ENCODE results near the gene RFX2.
"Not testable (repeated sequence)": the region's sequence is repeated elsewhere in the genome, so short reads cannot be mapped to it uniquely, and the experiment has no call there.

Gene RFX2

GRCh38 chr19:6012426-6013170 lies 97.7 kb downstream of the RFX2 start:
- DNase-seq (ENCODE audit: low read depth), result no peak

GRCh38 chr19:6011794-6012193 lies 98.5 kb downstream of the RFX2 start:
- DNase-seq (ENCODE audit: low read depth), result no peak

- DNase-seq (ENCODE audit: low read depth), result no peak
These were observed 99.1 kb downstream of the RFX2 start for GRCh38 chr19:6011206-6011605.

GRCh38 chr19:6010107-6010506 lies 100.2 kb downstream of the RFX2 start:
- DNase-seq (ENCODE audit: low read depth), result no peak

- DNase-seq (ENCODE audit: low read depth), result no peak
These were observed 102.4 kb downstream of the RFX2 start for GRCh38 chr19:6007866-6008265.

- DNase-seq (ENCODE audit: low read depth), result no peak
These were observed 103.4 kb downstream of the RFX2 start for GRCh38 chr19:6006896-6007295.

DNA sequence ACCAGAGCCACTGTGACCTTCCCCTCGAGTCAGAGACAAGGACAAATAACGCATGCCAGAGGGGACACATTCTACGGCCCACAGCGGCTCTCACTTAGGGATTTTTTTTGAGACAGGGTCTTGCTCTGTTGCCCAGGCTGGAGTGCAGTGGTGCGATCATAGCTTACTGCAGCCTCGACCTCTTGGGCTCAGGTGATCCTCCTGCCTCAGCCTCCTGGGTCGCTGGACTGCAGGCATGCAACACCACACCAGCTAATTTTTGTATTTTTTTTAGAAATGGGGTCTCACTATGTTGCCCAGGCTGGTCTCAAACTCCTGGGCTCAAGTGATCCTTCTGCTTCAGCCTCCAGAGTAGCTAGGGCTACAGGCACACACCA lies 104.2 kb downstream of the RFX2 start:
- not testable (repeated sequence) for DNase-seq (ENCODE audit: low read depth)

DNA sequence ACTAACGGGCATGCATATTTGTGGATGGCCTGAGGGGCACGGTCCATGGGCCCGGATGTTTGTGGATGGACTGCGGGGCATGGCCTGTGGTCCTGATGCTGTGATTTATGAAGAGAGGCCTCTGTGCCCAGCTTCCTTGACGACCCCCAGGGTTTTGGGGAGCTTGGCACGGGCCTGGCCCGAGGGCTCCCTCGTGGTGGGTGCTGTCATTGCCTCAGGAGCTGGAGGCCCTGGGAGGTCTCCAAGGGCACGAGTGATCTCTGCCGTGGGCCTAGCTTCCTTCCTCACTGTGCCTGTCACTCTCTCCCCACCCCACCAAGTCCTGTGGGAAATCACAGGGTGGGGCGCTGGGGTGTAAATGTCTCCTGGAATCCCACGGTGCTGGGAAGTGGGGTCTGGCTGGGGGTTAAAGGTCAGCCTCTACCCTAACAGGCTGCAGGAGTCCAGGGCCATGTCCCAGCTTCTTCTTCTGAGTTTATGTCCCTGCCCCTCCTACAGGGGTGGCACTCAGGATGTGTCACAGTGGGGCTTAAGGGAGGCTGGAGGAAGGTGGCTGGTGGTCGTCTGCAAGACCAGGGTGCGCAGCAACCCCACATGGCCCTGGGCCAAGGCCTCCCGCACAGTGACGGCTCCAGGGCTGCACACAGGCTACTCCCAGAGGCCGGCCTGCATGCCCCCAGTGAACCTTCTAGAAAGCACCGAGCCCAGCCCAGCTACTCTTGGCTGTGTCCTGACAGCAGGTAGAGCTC lies 104.8 kb downstream of the RFX2 start:
- DNase-seq (ENCODE audit: low read depth), result no peak

DNA sequence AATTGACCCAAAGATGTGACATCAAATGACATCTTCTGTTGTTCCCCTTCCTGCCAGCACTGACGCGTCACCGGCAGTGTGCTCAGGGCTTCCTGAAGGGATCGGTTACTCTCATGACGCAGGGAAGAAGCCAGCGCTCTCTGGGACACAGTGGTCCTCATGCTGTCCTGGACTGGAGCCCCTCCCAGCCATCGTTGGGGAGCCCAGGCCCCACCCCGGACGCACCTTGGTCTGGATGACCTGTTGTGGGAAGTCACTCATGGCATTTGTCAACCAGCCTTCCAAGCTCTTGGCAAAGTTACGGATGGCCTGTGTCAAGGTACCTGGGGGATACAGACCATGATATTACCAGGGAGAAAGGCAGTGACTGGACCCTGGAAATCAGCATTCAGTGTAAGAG lies 106.3 kb downstream of the RFX2 start:
- DNase-seq (ENCODE audit: low read depth), result no peak

GRCh38 chr19:6002591-6002990 lies 107.7 kb downstream of the RFX2 start:
- no peak for DNase-seq (ENCODE audit: low read depth)

DNA sequence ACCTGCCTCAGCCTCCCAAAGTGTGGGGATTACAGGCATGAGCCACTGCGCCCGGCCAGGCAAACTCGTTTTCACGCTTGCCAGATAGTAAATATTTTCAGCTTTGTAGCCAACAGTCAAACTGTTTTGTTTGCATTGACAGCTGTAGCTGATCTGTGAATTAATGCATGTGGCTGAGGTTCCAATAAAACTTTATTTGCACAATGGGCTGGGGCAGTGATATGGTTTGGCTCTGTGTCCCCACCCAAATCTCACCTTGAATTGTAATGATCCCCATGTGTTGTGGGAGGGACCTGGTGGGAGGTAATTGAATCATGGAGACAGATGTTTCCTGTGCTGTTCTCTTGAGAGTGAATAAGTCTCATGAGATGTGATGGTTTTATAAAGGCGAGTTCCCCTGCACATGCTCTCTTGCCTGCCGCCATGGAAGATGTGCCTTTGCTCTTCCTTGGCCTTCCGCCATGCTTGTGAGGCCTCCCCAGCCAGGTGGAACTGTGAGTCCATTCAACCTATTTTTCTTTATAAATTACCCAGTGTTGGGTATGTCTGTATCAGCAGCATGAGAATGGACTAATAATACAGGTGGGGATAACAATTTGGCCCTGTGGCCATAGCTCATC lies 110.0 kb downstream of the RFX2 start:
- DNase-seq (ENCODE audit: low read depth), result no peak

- DNase-seq (ENCODE audit: low read depth), result no peak
These were observed 110.6 kb downstream of the RFX2 start for GRCh38 chr19:5999693-6000092.

DNA sequence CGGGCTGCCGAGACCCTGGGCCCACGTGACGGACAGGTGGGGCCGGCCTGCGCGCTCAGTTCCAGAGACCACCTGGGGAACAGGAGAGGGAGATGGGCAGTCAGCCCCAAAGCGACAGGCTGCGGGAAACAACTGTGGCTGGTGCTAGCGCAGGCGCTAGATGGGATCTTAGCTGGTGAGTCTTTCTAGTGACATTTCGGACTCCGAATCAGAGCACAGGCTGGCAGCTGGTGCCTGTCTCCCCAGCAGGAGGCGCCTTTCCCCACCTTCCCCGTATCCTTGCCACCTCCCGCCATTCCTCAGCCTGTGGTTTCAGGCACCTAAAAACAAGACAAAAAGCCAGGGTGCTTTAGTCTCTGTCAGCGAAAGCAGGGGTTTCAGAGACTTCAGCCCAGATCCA lies 112.9 kb downstream of the RFX2 start:
- no peak for DNase-seq (ENCODE audit: low read depth)

GRCh38 chr19:5996623-5997320 lies 113.5 kb downstream of the RFX2 start:
- DNase-seq (ENCODE audit: low read depth), result no peak

- DNase-seq (ENCODE audit: low read depth), result no peak
These were observed 114.2 kb downstream of the RFX2 start for GRCh38 chr19:5996102-5996501.

GRCh38 chr19:5995606-5996005 lies 114.7 kb downstream of the RFX2 start:
- no peak for DNase-seq (ENCODE audit: low read depth)

DNA sequence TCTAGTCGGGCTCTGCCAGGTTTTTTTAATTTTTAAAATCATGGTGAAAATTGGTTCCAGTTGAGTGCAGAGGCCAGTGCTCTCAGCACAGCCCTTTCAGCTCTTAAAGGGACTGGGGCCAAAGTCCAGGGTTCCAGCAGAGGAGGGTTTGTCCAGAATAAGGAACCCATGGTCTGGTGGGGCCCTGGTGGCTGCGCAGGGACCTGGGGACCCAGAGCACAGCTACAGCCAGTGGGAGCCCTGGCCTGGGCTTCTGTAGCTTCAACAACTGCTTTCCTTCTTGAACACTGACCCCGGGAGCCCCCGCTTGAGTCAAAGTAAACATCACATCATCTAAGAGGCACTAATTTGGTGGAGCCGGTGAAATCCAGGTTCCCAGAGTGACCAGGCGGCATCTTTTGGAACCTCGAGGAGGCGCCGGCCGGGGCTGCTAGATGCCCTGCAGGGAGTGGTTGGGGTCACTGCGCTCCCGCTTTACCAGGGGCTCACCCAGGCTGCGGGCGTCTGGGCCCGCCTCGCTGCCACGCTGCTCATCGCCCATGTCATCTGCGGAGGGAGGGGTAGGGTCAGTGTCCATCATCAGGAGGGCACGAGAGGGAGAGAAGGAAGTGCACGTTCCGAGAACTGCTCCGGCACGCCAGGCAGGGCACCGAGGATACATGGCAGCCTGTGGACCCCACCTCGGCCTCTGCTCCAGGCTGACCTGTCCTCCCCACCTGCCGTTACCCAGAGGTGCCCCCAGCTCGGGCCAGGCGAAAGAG lies 115.7 kb downstream of the RFX2 start:
- DNase-seq (ENCODE audit: low read depth), result no peak

- DNase-seq (ENCODE audit: low read depth), result no peak
These were observed 116.5 kb downstream of the RFX2 start for GRCh38 chr19:5993648-5994358.

DNA sequence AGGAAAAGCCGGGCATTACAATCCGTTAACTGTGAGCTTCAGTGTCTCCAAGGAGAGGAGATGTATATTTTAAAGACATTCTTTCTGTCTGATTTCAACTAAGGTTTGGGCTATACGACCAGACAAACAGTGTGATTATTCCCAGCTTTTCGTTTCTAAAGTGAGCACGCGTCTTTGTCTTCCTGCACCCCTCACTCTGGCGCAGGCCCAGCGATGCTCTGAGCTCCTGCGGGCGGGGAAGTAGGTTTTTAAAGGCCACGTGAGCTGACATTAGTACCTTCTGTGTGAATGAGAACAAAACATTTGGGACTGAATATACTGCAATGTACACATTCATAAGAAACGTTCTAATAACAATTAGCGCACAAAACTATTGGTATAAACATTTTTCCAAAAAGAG lies 117.1 kb downstream of the RFX2 start:
- no peak for DNase-seq (ENCODE audit: low read depth)

DNA sequence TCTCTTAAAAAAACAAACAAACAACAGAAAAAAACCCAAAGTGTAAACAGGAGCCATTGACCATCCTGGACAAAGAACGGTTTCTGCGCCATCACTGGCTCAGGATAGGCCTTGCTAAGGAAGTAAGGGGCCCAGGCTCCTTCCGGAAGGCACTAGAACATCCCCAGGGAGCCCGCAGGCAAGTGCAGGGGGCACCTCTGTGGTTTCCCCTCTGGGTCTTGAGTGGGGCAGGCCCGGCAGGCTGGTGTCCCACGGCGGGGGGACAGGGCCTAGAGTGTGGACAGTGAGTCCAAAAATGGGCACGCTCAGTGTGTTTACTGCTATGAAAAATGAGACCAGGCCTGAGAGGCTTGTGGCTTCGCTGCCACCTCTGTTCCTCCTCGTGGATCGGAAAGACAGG lies 117.5 kb downstream of the RFX2 start:
- no peak for DNase-seq (ENCODE audit: low read depth)

DNA sequence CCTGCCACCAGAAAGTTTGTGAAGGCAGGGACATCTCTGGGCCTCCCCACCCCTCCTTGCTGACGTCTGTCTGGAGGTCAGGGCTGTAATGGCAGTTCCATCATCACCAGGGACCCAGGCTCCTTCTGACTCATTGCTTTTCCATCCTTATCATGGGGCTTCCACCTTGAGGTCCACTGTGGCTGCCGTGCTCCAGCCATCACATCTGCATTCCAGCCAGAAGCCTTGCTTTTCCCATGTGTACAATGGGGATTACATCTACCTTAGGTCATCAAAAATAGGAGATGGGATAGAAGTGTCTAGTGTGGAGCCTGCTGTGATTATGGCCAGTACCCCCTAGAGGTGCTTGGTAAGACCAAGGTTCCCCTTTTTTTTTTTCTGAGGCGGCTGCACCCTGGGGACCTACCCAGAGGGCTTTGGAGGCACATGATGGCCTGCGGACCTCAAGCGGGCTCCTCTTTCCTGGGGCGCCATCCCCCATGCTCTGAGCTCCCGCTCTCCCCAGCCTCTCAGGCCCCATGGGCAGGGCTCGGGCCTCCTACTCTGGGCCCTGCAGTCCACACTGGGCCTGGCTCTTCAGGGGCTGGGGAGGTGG lies 119.0 kb downstream of the RFX2 start:
- no peak for DNase-seq (ENCODE audit: low read depth)

Data from activated T-cell treated with anti-CD3 and anti-CD28 coated beads for 48 hours (primary cell).